SW 1271 (cell line): ENCODE results near the gene TNFAIP1.
"Not testable (repeated sequence)": the region's sequence is repeated elsewhere in the genome, so short reads cannot be mapped to it uniquely, and the experiment has no call there.

Source experiments
- DNase-seq, 2 experiments: peaks; one replicate each; lab custom pipeline; 2025; lab: John Stamatoyannopoulos, UW

Gene TNFAIP1

GRCh38 chr17:28325211-28325610, 10.3 kb upstream of the TNFAIP1 start:
- no peak for DNase-seq

- no peak for DNase-seq
Observed at GRCh38 chr17:28326114-28326513, 9.4 kb upstream of the TNFAIP1 start.

GRCh38 chr17:28327031-28327607, 8.4 kb upstream of the TNFAIP1 start:
- DNase-seq = no peak

GRCh38 chr17:28327709-28328108, 7.9 kb upstream of the TNFAIP1 start:
- peak in 1 of 2 experiments; percentile 23 for DNase-seq

- no peak for DNase-seq
Observed at GRCh38 chr17:28328325-28328724, 7.2 kb upstream of the TNFAIP1 start.

GRCh38 chr17:28330671-28331070, 4.9 kb upstream of the TNFAIP1 start:
- no peak for DNase-seq

GRCh38 chr17:28331891-28332420, 3.6 kb upstream of the TNFAIP1 start:
- DNase-seq = no peak

- DNase-seq = no peak
Observed at GRCh38 chr17:28333083-28333746, 2.3 kb upstream of the TNFAIP1 start.

- DNase-seq = no peak
Observed at GRCh38 chr17:28334171-28334570, 1.4 kb upstream of the TNFAIP1 start.

GRCh38 chr17:28334666-28335200, 828 bp upstream of the TNFAIP1 start:
- DNase-seq = no peak

GRCh38 chr17:28335959-28336871, 654 bp downstream of the TNFAIP1 start:
- peak; percentile 77 to 88 for DNase-seq

- DNase-seq = peak in 1 of 2 experiments; percentile 74
Observed at GRCh38 chr17:28338056-28338768, 2.7 kb downstream of the TNFAIP1 start.

GRCh38 chr17:28338769-28339212, 3.2 kb downstream of the TNFAIP1 start:
- DNase-seq = not testable (repeated sequence)

- DNase-seq = no peak
Observed at GRCh38 chr17:28339431-28339830, 3.9 kb downstream of the TNFAIP1 start.

- DNase-seq = no peak
Observed at GRCh38 chr17:28340374-28340773, 4.8 kb downstream of the TNFAIP1 start.

GRCh38 chr17:28341516-28341915, 6.0 kb downstream of the TNFAIP1 start:
- DNase-seq = no peak

GRCh38 chr17:28342313-28342712, 6.8 kb downstream of the TNFAIP1 start:
- no peak for DNase-seq

- no peak for DNase-seq
Observed at GRCh38 chr17:28343491-28343932, 8.0 kb downstream of the TNFAIP1 start.

GRCh38 chr17:28344011-28344410, 8.4 kb downstream of the TNFAIP1 start:
- DNase-seq = no peak

GRCh38 chr17:28344435-28344901, 8.9 kb downstream of the TNFAIP1 start:
- no peak for DNase-seq
